Stimulated activated CD8-positive, alpha-beta memory T cell treated with anti-CD3 and anti-CD28 coated beads, Interleukin-12 subunit alpha, Interleukin-12 subunit beta, amount 100 ng/mL, for 1 hour (primary cell): Measurements from ENCODE around the gene ZNF555.
A peak's percentile ranks its signal among the peaks of the same experiment; 100 is the strongest.
"Not testable (repeated sequence)": the region's sequence is repeated elsewhere in the genome, so short reads cannot be mapped to it uniquely, and the experiment has no call there.

Experiments used
- DNase-seq: peaks from one replicate; pipeline ENCODE4 v3.0.0-alpha.2; 2020; ENCODE audit warnings: low read depth

Gene ZNF555

GRCh38 chr19:2867025-2867991 lies 26.0 kb downstream of the ZNF555 start, which contains the start of gene ZNF556:
Gene ZNF556, plus strand, starts transcription at chr19:2867335. Its CDS starts 87 bp downstream, at chr19:2867422.
- DNase-seq = no peak

- no peak for DNase-seq
Observed at GRCh38 chr19:2869618-2870017, 28.3 kb downstream of the ZNF555 start.

GRCh38 chr19:2872175-2872574 lies 30.9 kb downstream of the ZNF555 start:
- not testable (repeated sequence) for DNase-seq

- DNase-seq = no peak
Observed at GRCh38 chr19:2877398-2878331, 36.4 kb downstream of the ZNF555 start.

- DNase-seq = no peak
Observed at GRCh38 chr19:2883686-2884439, 42.6 kb downstream of the ZNF555 start.

GRCh38 chr19:2885736-2886135 lies 44.5 kb downstream of the ZNF555 start:
- no peak for DNase-seq

- DNase-seq = no peak
Observed at GRCh38 chr19:2887391-2887914, 46.2 kb downstream of the ZNF555 start.

GRCh38 chr19:2888731-2889224 lies 47.5 kb downstream of the ZNF555 start:
- DNase-seq = peak; percentile 22

- DNase-seq = not testable (repeated sequence)
Observed at GRCh38 chr19:2890531-2890930, 49.3 kb downstream of the ZNF555 start.

- DNase-seq = no peak
Observed at GRCh38 chr19:2896694-2897093, 55.4 kb downstream of the ZNF555 start.

GRCh38 chr19:2900296-2901252 lies 59.3 kb downstream of the ZNF555 start, which contains the start of gene ZNF57:
Gene ZNF57, plus strand, starts transcription at chr19:2900928. Its CDS starts 118 bp downstream, at chr19:2901046.
- peak; percentile 95 for DNase-seq

GRCh38 chr19:2902590-2903218 lies 61.4 kb downstream of the ZNF555 start:
- DNase-seq = no peak

- not testable (repeated sequence) for DNase-seq
Observed at GRCh38 chr19:2903326-2903725, 62.1 kb downstream of the ZNF555 start.

- DNase-seq = no peak
Observed at GRCh38 chr19:2905918-2906519, 64.7 kb downstream of the ZNF555 start.

- DNase-seq = no peak
Observed at GRCh38 chr19:2906631-2907195, 65.4 kb downstream of the ZNF555 start.
